GM12865 (cell line): ENCODE results near the gene ZSCAN20.

Source experiments
- DNase-seq: peaks from one replicate; pipeline ENCODE4 v3.0.0; 2010; ENCODE audit warnings: low read depth
- H3K4me3 ChIP-seq: 2 replicates; pipeline ENCODE4 v1.5.1; 2011; ENCODE audit warnings: mild to moderate bottlenecking, low read depth, low read length, control low read depth
- CTCF ChIP-seq: IDR thresholded peaks from 2 replicates; pipeline ENCODE4 v1.5.1; 2011; ENCODE audit warnings: low read length, control low read depth, low read depth, inconsistent platforms; ENCODE audit not compliant: insufficient read depth; ENCODE audit errors: missing control alignments

The ZSCAN20 gene

DNA sequence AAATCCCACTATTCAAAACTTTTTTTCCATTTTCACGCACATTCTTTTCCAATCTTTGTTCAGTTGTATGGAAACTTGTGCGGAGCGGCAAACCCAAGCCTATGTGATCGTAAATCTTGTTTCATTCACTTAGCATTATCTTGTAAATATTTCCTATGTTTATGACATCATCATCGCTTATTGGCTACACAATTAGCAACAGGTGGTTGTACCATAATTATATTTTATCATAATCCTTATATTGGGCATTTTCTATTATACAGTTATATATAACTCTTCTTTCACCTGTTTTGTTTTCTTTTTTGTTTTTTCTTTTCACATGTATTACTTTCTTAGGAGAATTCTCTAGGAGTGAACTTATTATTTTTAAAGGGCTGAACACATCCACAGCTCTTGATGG is 65.4 kb downstream of the ZSCAN20 start:
- TF ChIP-seq CTCF, result no peak
- H3K4me3 ChIP-seq, result no peak overlapping the region
- DNase-seq, result no peak

DNA sequence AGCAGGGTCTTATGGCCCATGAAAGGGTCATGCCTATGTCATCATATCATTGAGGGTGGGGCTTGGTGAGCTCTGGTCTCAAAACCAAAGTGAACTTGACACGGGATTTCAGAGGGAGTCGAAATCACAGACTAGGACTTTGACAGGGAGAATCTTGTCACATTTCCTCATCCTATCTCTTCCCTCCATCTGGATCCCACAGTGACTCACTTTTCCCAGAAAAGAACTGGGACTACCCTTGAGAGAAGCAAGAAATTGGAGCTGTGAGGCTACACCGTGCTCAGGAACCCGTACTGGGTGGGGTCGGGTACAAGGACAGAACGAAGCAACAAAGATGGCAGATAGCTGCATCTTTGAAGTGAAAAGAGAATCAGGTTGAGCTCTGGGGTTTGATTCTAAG is 69.5 kb downstream of the ZSCAN20 start:
- DNase-seq, result no peak
- H3K4me3 ChIP-seq, result no peak overlapping the region
- no peak for TF ChIP-seq CTCF
